ENCODE data around the gene HRH4.

Gene HRH4

DNA sequence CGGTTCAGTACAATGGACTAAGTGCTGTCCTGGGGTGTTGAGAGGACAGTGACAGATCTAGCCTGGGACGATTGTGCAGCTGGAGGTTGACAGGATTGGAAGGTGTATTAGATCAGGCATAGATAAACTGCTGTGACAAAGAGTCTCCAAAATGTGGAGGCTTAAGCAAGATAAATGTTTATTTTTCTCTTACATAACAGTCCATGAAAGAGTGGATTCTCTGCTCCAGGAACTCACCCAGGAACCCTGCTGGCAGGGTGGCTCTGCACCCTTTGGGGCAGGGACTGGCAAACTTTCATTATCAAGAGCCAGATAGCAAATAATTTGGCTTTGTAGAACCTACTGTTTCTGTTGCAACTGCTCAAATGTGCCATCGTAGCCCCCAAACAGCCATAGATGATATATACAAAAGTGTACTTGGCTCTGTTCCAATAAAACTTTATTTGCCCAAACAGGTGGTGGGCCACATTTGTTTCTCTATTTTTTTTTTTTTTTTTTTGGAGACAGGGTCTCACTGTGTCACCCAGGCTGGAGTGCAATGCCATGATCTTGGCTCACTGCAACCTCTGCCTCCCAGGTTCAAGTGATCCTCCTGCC lies 9.7 kb downstream of the HRH4 start:
- DNase-seq, result no peak

DNA sequence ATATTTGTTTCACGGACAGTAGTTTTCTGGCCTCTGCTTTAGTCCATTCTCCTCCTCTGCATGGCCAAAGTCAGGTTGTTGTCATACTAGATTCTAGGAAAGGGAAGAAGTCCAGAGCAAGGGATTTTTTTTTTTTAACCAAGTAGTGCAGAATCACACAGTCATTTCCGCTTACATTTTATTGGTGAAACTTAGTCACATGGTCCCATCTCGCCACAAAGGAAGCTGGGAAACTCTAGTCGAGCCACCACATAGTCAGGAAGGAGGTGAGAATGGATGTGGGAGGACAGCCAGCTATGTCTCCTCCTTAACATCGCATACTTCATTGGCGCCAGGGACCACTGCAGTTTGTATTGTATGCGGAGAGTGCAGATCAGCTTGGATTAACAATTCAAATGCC lies 10.4 kb downstream of the HRH4 start:
- DNase-seq, result no peak

DNA sequence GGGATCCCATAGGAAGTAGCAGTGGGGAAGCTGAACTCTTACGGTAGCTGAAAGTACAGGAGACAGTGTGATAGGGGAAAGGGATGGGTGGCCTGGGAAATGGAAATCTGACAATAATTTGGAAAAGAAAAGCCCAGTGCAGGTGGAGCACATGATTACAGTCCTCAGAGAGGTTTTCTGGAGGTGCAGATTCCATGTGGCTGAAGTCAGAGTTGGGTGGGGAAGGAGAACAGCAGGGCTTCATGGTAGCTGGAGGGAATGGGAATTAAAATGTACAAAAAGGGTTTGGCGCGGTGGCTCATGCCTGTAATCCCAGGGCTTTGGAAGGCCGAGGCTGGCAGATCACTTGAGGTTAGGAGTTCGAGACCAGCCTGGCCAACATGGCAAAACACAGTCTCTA lies 12.2 kb downstream of the HRH4 start:
- no peak for DNase-seq

- DNase-seq, result no peak
Measured at GRCh38 chr18:24474406-24474805, 14.0 kb downstream of the HRH4 start.

- DNase-seq, result no peak
Measured at GRCh38 chr18:24475926-24476589, 15.6 kb downstream of the HRH4 start.

DNA sequence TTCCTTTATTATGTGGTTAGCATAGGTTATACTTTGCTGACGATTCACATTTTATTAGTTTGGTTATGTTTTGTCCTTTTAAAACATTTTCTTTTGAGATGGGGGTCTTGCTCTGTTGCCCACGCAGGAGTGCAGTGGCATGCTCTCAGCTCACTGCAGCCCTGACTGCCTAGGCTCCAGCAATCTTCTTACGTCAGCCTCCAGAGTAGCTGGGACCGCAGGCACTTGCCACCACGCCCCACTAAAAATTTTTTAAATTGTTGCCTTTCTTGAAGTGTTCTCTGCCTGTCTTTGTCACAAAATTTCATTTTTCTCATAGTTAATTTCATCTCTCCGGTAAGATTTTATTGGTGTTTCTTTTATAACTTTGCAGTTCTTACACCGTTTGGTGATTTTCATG lies 18.9 kb downstream of the HRH4 start:
- DNase-seq, result no peak

DNA sequence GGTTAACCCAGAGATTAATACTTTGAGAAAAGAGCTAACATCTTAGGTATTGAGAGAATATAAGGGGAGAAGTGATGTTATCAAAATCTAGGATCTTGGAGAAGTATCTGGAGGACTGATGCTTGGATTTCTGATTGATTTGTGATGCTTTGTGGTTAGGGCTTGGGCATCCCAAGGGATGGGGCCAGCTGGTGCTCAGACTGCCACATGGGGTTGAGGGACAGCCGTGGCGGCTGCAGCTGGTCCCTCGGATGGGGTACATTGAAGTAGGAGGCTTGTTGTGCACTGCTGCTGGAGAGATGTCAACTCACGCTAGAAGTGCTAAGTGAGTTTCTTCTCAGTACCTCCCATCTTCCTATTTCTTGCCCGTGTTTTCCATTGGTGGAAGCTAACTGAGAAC lies 22.4 kb downstream of the HRH4 start:
- no peak for DNase-seq

DNA sequence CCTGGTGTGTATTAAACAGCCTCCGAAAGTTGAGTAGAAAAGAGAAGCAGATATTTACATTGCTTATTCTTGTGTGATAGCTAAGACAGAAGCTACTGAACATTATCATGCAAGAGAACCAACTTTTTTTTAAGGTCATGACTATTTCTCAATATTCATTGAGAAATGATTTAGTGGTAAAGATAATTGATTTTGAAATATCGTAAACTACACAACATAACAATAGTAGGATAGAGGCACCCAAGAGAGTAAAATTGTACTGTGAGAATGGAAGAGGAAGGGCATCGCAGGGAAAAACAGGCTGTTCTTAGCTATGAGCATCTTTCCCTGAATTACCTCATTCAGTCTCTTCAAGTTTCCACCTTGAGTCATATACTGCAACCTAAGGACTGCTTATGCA lies 25.2 kb downstream of the HRH4 start:
- no peak for DNase-seq

DNA sequence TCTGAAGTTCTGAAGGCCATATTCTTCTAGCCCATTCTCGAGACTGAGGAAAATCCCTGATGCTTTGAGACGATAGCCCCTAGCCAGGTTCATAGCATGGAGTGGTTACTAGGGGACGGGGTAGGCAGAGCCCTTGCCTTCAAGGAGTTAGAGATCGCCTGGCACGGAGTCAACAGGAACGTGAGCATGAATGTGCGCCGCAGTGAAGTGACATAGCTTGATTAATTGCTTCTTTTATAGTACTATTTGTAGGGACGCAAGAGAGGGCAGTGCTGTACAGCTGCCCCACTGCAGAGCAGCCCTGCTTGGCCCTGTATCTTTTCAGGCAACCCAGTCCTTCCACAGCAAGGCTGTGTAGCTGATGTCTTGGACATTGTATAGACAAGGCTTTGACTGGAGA lies 26.2 kb downstream of the HRH4 start:
- no peak for DNase-seq

DNA sequence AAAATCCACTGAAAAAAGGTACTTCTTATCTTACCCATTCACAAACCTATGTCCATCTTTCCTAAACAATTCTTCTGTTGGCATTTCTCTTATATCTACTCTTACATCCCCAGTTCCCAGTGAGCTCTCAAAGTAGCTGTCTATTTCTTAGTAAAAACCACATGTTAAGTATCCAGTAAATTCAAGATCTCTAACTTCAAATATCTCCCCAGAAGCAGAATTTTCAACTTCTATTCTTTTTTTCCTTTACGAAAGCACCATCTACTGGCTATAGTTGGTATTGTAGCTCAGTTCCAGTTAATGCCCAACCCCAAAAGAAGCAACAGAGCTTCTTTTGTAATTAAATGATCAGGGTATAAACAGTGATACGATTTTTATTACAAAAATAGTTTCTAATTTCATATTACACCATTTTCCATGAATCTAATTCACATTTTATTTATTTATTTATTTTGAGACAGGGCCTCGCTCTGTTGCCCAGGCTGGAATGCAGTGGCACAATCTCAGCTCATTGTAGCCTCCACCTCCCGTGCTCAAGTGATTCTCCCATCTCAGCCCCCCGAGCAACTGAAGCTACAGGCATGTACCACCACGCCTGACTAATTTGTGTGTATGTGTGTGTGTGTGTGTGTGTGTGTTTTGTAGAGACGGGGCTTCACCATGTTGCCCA lies 28.5 kb downstream of the HRH4 start:
- DNase-seq, result no peak

DNA sequence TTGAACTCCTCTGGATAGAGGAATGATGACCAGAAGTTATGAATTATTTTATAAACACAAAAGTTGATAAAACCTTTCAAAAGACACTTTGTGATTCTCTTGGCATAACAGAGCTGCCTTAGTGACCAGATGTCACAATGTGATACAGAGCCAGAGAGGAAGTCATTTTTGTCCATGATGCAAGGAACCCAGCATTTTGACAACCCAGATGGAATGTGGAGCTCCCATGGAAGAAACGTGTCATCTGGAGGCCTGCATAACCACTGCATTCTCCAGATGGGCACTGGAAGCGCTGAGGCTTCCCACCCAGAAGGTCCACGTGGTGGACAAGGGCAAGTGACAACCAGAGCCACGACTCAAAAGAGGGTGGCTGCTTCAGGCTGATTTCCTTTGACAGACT lies 30.1 kb downstream of the HRH4 start:
- no peak for DNase-seq

DNA sequence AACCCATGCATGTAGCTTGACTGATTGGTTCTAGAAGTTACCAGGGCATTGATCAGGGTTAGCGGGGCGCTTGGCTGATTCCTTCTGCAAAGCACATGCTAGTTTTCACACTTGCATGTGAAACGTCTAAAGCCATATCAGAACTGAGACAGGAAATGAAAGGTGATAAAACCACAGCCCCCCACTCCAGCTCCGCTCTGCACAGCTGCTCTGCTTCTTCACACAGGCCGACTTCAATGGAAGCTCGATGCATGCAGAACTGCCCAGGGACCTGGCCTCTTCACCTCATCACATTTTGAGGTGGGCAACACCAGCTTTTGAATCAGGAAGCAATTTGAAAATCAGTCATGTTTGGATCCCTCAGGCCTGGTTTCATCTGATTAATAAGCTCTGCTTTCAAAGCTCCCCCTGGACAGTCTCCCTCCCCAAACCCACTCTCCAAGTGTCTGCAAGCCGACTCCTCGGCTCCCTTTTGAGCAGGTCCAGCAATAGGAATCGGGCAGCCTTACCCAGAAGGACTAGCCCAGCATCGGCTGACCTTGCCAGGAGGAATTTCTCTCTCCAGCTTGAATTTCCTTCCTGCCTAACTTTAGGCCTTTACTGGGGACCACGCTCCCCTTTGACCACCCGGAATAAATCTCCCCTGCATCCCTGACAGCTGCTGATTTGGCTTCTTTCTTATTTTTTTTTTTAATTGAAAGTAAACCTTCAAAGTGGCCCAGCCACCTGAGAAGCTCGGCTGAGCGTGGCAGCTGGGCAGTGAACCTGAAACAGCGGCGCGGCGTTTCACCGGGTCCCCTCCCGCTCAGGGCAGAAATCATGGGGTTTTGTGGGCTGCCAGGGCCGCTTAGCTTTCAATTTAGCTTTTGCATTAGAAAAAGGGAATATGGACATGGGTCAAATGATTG lies 31.7 kb downstream of the HRH4 start:
- DNase-seq, result no peak

GRCh38 chr18:24494586-24494985 lies 34.1 kb downstream of the HRH4 start:
- no peak for DNase-seq

- no peak for DNase-seq
Measured at GRCh38 chr18:24497031-24497754, 36.8 kb downstream of the HRH4 start.

- no peak for DNase-seq
Measured at GRCh38 chr18:24499814-24500213, 39.4 kb downstream of the HRH4 start.

GRCh38 chr18:24500217-24500616 lies 39.8 kb downstream of the HRH4 start:
- no peak for DNase-seq

GRCh38 chr18:24500766-24501165 lies 40.3 kb downstream of the HRH4 start:
- DNase-seq, result no peak

GRCh38 chr18:24502667-24503523 lies 42.5 kb downstream of the HRH4 start:
- no peak for DNase-seq

GRCh38 chr18:24504401-24504800 lies 44.0 kb downstream of the HRH4 start:
- no peak for DNase-seq

GRCh38 chr18:24506175-24506574 lies 45.7 kb downstream of the HRH4 start:
- no peak for DNase-seq

DNA sequence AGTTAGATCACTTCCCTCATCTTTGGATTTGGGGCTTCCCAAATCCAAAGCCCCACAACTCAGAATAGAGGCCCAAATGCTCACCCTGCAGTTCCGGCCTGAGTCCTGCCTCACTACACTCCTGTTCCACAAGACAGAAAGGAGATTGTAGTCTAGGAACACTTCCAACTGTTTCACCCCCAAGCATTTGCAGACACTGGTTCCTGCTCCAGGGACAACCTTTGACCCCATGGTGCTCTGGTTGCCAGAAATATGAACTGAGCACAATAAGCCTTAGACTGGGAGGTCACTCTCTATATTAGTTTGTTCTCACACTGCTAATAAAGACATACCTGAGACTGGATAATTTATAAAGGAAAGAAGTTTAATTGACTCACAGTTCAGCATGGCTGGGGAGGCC lies 49.0 kb downstream of the HRH4 start:
- no peak for DNase-seq

- DNase-seq, result no peak
Measured at GRCh38 chr18:24514439-24514838, 54.0 kb downstream of the HRH4 start.

All from activated CD4-positive, alpha-beta T cell treated with anti-CD3 and anti-CD28 coated beads, Interleukin-2, amount 50 U/mL, for 1 hour (primary cell).